Mammary epithelial cell (primary cell): ENCODE data around the gene NAT14.

Source experiments
- CTCF ChIP-seq, 2 donors: IDR thresholded peaks in 1 of 2; conservative IDR thresholded peaks in 1 of 2; 2 replicates each; pipeline ENCODE4 v1.5.1; 2011 to 2012; ENCODE audit warnings: inconsistent platforms in 2 of 2, low read length in 2 of 2, mild to moderate bottlenecking in 2 of 2, control low read depth in 1 of 2, low read depth in 1 of 2; ENCODE audit not compliant: insufficient read depth in 1 of 2; ENCODE audit errors: extremely low read depth in 1 of 2
- EZH2 ChIP-seq: IDR thresholded peaks from 2 replicates; pipeline ENCODE4 v1.6.1; 2012; ENCODE audit warnings: low read length, inconsistent platforms, borderline replicate concordance

- TF ChIP-seq CTCF (conservative IDR thresholded peaks at IDR 0.05 in 1 of 2, IDR thresholded peaks at IDR 0.05 in 1 of 2; ENCODE audit: extremely low read depth in 1 of 2, insufficient read depth in 1 of 2, low read depth in 1 of 2, low read length in 2 of 2) (no peak), EZH2 (peak; percentile 98)
Observed at GRCh38 chr19:55441692-55442321, 43.2 kb upstream of the NAT14 start.
